Pons (tissue), 1 donor: ENCODE data around the gene CRLF2.
"Not testable (repeated sequence)": the region's sequence is repeated elsewhere in the genome, so short reads cannot be mapped to it uniquely, and the experiment has no call there.

Source experiments
- DNase-seq: peaks from one replicate; pipeline ENCODE4 v3.0.0-alpha.2; 2016; ENCODE audit warnings: low spot score

Gene CRLF2

DNA sequence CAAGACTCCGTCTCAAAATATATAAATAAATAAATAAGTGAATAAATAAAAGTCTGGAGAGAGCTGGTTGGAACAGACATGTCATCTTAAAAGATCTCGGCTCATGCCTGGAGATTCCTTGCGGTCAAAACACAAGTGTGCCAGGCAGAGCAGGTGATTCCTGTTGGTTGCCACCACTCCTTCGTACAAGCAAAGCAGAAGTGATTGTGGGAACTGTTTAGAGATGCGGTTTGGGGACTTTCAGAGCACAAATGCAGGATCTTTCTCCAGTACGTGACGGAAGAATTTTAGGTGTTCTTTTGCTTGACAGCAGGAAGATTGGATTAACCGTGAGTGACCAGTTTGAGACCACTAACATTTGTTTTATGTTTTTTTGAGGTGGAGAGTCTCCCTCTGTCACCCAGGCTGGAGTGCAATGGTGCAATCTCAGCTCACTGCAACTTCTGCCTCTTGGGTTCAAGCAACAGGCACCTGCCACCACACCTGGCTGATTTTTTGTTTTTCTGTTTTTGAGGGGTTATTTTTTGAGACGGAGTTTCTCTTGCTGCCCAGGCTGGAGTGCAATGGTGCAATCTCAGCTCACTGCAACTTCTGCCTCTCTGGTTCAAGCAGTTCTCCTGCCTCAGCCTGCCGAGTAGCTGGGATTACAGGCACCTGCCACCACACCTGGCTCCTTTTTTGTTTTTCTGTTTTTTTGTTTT, 2.8 kb upstream of the CRLF2 start:
- DNase-seq, result peak; percentile 4

DNA sequence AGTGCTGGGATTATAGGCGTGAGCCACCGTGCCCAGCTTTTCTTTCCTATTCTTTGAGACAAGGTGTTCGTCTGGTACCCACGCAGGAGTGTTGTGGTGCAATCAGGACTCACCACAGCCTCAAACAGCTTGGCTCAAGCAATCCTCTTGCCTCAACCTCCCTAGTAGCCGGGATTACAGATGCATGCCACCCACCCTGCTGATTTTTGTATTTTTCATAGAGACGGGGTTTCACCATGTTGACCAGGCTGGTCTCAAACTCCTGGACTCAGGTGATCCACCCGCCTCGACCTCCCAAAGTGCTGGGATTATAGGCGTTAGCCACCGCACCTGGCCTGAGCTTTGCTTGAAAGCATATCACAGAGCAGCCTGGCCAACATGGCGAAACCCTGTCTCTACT, 1.5 kb upstream of the CRLF2 start:
- DNase-seq, result no peak

DNA sequence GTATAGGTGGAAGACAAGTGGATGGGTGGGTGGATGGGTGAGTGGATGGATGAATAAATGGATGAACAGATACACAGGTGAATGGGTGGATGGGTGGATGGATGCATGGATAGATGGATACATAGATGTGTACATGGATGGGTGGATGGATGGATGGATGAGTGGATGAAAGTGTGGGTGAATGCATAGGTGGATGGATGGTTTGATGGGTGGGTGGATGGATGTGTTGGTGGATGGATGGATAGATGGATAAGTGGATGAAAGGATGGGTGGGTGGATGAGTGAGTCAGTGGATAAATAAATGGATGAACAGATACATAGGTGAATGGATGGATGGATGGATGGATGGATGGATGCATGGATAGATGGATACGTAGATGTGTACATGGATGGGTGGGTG, 1.6 kb downstream of the CRLF2 start:
- DNase-seq, result no peak

DNA sequence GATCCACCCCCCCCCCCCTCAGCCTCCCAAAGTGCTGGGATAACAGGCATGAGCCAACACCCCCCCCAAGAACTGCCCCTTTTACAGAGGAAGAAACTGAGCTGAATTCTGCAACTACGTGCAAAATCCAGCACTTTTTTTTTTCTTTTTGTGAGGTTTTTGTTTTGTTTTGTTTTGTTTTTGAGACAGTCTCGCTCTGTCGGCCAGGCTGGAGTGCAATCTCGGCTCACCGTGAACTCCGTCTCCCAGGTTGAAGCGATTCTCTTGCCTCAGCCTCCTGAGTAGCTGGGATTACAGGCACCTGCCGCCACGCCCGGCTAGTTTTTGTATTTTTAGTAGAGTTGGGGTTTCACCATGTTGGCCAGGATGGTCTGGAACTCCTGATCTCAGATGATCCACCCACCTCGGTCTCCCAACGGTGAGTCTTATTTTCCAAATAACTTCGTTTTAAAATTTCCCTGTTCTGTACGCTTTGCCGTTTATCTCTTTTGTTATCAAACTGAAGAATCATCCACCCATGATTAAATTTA, 4.9 kb downstream of the CRLF2 start:
- DNase-seq, result no peak

DNA sequence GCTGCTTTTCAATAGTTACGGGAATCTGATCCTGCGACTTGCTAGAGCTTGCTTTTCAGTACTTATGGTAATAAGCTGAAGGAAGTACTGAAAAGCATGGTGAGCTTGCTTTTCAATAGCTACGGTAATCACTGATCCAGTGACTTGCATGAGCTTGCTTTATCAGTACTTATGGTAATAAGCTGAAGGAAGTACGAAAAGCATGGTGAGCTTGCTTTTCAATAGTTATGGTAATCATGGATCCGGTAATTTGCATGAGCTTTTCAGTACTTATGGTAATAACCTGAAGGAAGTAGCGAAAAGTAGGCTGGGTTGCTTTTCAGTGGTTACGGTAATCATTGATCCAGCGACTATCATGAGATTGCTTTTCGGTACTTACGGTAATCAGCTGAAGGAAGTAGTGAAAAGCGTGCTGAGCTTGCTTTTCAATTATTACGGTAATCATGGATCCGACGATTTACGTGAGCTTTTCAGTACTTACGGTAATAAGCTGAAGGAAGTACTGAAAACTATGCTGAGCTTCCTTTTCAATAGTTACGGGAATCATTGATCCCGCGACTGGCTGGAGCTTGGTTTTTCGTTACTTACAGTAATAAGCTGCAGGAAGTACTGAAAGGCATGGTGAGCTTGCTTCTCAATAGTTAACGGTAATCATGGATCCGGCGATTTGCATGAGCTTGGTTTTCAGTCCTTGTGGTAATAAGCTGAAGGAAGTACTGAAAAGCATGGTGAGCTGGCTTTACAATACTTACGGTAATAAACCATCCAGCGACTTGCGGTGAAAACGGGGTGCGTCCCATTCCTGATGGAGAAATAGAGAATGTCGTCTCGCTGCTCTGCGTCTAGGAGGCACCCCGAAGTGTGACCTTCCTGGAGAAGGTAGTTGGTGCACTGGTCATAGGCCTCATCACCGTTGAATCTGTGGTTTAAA, 6.5 kb downstream of the CRLF2 start:
- DNase-seq, result peak; percentile 80

DNA sequence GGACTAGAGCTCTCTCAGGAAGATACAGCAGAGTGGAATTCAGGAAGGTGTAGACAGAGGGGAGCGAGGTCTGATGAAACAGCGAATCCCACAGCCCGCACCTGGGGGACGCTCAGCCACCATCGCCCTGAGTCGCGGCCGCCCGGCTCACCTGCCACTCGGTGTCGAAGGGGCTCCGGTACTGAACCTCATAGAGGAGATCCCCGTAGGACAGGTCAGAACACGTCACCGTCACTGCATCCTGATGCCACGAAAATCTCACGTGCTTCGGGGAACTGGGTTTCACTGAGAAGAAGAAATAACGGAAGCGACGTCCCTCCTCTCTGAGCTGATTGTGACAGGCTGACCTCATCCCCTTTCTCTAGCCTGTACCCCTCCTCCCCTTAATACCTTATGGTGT, 10.2 kb downstream of the CRLF2 start:
- DNase-seq, result no peak

DNA sequence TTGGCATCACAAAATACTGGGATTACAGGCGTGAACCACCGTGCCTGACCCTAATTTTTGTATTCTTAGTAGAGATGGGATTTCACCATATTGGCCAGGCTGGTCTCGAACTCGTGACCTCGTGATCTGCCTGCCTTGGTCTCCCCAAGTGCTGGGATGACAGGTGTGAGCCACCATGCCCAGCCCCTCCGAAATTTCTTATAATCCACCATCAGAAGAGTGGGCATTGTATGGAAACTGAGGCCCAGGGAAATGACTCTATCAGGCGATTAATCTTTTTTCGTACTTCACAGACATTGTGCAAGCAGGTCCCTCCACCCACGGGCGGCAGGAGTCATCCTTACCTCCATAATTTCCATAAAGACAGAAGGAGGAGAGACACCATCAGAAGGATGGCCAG, 16.0 kb downstream of the CRLF2 start:
- no peak for DNase-seq

DNA sequence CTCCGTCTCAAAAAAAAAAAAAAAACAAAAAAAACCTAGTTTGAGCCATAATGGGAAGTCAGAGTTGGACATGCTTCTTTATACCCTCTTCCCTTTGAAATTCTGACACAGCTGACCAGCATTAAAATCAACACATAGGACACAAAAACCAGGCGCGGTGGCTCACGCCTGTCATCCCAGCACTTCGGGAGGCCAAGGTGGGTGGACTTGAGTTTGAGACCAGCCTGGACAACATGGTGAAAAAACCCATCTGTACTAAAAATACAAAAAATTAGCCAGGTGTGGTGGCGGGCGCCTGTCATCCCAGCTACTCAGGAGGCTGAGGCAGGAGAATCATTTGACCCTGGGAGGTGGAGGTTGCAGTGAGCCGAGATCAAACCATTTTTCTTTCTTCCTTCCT, 20.3 kb downstream of the CRLF2 start:
- DNase-seq, result not testable (repeated sequence)

DNA sequence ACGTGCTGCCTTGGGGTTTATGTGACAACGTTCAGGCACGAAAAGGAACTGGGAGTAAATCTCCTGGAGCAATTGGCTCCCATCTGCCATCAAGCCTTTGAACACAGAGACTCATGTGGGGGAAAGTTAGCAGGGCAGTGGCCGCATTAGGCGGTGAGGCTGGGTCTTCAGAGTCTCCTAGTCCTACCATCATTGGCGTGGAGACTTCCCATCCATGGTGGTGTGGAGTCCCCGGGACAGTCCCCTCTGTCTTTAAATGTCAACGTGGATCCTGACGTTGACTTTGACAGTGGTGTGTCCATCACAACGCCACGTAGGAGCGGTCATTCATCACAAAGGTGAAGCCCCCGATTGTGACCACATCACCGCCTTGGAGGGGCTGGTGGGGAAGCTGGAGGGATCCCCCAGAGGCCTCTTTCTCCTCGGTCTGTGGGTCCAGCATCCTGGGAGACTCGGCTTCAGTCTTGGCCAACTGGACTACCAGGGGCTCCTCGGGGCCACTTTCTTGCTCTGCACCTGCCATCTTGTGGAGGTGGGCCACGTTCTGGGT, 21.8 kb downstream of the CRLF2 start:
- no peak for DNase-seq

DNA sequence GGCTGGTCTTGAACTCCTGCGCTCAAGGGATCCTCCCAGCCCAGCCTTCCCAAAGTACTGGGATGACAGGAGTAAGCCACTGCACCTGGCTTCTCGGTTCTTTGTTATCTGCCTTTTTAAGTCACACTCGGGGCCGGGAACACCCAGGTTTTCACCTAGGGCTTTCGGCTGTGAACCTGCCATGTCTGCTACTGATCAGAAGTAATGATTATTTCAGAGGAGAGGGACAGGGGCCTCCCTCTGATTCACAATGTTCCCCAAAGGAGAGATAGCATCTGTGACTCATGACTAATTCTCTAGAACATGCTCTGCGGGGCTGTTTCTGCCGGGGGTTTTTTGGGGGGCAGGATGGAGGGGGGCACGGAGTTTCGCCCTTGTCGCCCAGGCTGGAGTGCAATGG, 26.9 kb downstream of the CRLF2 start:
- DNase-seq, result no peak

DNA sequence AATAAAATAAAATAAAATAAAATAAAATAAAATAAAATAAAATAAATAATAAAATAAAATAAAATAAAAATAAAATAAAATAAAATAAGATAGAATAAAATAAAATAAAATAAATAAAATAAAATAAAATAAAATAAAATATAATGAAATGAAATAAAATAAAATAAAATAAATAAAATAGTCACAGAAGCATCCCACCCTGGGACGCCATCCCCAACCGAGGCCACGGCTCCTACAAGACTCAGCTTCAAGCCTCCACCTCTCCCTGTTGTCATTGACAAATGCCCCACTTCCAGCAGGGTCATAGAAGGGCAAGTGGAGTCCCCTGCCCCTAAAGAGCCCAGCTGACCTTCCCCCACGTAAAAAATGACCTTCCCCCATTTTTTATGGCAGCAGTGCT, 30.2 kb downstream of the CRLF2 start:
- DNase-seq, result no peak

DNA sequence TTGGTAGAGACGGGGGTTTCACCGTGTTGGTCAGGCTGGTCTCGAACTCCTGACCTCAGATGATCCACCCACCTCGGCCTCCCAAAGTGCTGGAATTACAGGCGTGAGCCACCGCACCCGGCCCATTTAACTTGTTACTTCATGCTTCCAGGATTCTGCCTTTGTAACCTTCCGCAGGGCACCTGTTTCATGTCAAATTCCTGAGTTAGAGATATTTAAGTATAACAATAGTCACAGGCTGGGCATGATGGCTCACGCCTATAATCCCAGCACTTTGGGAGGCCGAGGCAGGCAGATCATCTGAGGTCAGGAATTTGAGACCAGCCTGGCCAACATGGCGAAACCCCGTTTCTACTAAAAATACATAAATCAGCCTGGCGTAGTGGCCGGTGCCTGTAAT, 30.8 kb downstream of the CRLF2 start:
- DNase-seq, result not testable (repeated sequence)

DNA sequence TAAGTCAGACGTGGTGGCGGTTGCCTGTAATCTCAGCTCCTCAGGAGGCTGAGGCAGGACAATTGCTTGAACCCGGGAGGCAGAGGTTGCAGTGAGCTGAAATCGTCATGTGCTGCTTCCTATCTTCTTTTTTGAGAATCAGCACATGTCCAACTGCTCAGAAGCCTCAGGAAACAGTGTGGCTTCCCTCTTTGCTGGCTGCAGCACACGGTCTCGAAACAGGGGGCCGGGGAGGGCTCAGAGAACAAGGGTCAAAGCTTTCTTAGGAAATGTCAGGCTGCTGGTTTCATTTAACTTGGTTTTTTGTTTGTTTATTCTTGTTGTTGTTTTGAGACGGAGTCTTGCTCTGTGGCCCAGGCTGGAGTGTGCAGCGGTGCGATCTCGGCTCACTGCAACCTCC, 31.3 kb downstream of the CRLF2 start:
- DNase-seq, result no peak

DNA sequence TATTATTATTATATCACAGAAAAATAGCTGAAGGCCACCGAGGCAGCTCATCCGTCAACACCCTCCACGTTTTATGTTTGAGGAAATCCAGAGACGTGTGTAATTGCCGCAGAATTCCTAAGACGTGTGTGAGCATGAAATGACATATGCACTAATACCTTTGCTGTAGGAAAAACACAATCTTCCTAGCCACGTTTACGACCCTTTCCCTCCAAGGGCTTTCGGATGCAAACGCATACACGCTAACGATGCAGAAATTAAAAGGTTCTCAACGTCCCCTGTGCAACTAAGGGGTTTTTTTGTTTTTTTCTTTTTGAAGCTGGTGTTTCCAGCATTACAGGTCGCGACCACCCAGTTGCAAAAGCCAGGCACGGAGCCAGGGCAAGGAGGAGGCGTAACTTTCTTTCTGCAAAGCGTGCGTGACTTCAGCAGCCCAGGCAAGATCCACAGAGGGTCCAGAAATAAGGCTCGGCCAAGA, 33.8 kb downstream of the CRLF2 start:
- no peak for DNase-seq

DNA sequence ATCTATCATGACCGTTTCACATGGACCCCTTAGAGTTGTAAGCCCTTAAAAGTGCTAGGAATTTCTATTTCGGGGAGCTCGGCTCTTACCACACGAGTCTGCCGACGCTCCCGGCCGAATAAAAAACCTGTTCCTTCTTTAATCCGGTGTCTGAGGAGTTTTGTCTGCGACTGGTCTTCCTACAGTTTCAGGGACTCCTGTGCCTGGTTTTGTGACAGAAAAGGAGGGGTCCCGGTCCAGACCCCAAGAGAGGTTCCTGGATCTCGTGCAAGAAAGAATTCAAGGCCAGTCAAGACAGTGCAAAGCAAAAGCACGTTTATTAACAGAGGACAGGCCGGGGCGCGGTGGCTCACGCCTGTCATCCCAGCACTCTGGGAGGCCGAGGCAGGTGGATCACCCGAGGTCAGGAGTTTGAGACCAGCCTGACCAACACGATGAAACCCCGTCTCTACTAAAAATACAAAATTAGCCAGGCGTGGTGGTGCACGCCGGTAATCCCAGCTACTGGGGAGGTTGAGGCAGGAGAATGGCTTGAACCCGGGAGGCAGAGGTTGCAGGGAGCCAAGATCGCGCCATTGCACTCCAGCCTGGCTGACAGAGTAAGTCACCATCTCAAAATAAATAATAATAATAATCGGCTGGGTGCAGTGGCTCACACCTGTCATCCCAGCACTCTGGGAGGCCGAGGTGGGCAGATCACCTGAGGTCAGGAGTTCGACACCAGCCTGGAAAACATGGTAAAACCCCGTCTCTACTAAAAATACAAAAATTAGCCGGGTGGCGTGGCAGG, 35.7 kb downstream of the CRLF2 start:
- not testable (repeated sequence) for DNase-seq

DNA sequence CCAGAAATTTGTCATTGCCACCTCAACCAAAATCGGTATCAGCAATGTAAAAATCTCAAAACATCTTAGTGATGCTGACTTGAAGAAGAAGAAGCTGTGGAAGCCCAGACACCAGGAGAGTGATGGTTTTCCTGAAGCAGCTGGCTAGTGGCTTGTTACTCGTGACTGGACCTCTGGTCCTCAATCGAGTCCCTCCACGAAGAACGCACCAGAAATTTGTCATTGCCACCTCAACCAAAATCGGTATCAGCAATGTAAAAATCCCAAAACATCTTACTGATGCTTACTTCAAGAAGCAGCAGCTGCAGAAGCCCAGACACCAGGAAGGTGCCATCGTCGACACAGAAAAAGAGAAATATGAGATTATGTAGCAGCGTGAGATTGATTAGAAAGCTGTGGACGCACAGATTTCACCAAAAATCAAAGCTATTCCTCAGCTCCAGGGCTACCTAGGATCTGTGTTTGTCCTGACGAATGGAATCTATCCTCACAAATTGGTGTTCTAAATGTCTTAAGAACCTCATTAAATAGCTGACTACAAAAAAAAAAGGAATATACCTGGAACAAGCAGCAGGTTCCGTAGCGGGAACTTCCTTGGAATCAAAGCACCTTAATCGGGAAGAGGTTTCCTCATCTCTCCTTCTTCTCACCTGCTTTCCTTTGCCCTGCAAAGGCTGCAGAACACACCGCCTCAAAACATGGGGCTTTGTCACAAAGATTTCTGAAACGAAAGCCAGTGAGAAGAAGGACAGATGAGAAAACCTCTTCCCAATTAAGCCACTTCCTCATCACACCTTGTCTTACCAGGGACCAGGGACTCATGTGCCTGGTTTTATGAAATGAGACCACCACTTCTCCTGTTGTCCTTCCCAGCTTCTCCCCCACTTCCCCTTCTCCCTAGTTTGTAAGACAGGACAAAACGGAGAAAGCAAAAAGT, 37.6 kb downstream of the CRLF2 start:
- DNase-seq, result not testable (repeated sequence)

DNA sequence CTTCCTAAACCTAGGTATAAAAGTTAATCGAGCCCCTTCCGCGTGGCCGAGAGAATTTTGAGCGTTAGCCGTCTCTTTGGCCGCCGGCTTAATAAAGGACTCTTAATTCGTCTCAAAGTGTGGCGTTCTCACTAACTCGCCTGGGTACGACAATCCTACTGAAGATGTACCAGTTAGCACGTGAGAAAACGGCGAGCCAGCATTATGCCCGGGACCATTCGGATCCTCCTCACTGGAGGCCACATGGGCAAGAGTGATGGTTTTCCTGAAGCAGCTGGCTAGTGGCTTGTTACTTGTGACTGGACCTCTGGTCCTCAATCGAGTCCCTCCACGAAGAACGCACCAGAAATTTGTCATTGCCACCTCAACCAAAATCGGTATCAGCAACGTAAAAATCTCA, 39.0 kb downstream of the CRLF2 start:
- DNase-seq, result not testable (repeated sequence)

DNA sequence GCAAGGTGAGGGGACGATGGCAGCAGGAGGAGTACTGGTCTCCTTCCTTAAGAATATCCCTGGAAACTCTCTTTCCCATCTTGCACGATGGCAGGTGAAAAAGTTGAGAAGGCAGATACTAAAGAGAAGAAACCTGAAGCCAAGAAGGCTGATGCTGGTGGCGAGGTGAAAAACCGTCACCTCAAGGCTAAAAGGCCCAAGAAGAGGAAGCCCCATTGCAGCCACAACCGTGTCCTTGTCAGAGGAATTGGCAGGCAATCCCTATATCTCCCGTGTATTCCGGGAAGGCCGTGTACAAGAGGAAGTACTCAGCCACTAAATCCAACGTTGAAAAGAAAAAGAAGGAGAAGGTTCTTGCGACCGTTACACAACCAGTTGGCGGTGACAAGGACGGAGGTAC, 40.0 kb downstream of the CRLF2 start:
- DNase-seq, result no peak

DNA sequence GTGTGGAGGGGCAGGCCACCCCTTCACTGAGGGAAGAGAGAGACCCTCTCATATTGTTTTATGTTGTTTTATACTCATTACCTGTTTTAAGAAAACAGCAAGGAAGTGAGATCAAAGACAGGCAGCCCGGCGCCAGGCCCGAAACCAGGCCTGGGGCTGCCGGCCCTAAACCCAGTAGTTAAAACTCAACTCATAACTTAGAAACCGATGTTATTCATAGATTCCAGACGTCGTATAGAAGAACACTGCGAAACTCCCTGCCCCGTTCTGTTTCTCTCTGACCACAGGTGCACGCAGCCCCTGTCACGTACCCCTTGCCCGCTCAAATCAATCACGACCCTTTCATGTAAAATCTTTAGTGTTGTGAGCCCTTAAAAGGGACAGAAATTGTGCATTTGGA, 40.5 kb downstream of the CRLF2 start:
- DNase-seq, result not testable (repeated sequence)

DNA sequence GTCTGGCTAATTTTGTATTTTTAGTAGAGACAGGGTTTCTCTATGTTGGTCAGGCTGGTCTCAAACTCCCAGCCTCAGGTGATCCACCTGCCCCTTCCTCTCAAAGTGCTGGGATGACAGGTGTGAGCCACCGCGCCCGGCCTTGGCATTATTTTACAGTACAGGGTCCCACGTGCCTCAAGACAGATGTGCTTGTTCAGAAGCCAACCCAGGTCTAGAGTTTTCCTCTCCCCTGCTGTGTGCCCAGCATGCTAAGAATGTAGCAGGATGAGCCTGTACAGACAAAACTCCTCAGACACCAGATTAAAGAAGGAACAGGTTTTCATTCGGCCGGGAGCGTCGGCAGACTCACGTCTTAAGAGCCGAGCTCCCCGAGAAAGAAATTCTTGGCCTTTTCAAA, 42.2 kb downstream of the CRLF2 start:
- DNase-seq, result no peak

DNA sequence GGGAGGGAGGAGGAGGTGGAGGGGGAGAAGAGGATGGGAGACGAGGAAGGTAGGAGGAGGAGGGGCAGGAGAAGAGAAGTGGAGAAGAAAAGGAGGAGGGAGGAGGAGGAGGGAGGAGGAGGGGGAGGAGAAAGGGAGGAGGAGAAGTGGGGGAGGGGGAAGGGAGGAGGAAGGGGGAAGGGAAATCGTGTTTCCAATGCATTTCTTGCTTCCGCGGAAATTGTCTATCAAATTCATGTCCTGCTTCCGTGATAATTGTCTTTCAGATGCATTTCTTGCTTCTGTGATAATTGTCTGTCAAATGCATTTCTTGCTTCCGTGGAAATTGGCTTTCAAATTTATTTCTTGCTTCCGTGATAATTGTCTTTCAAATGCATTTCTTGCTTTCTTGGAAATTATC, 43.3 kb downstream of the CRLF2 start:
- DNase-seq, result no peak
